Natural killer cell treated with Interleukin-12 subunit alpha and Interleukin-12 subunit beta and Interleukin-15 and Interleukin-18, amount 100 ng/mL, for 72 hours (primary cell): Measurements from ENCODE around the gene COG4. TPM values are rescaled to one million over a fixed set of nuclear protein-coding genes. Genes with fewer than 3 reads are reported as not detected.

ENCODE experiments used
- ATAC-seq, 2 donors: fragments of 150-1000 bp; cut with Tn5 transposase in 1 of 2; sonication (Bioruptor Pico), chemical (Tn5 transposase) in 1 of 2; 2 replicates each; pipeline ENCODE4 v1.10.0; 2021
- DNase-seq: peaks from one replicate; pipeline ENCODE4 v3.0.0; 2022; ENCODE audit warnings: low spot score
- H3K27ac Mint-ChIP-seq, 2 donors: 1 replicate in 1 of 2; 2 replicates in 1 of 2; pipeline ENCODE4 v1.8.0; 2022; ENCODE audit warnings: mixed read lengths in 2 of 2, mild to moderate bottlenecking in 1 of 2, moderate library complexity in 1 of 2
- H3K27me3 Mint-ChIP-seq, 2 donors: 1 replicate in 1 of 2; 2 replicates in 1 of 2; pipeline ENCODE4 v1.8.0; 2022; ENCODE audit warnings: mixed read lengths in 2 of 2
- H3K36me3 Mint-ChIP-seq: one replicate; pipeline ENCODE4 v1.8.0; 2022; ENCODE audit warnings: mixed read lengths
- H3K4me1 Mint-ChIP-seq, 2 donors: 1 replicate in 1 of 2; 2 replicates in 1 of 2; pipeline ENCODE4 v1.8.0; 2022; ENCODE audit warnings: low read depth in 2 of 2, mixed read lengths in 2 of 2, mild to moderate bottlenecking in 1 of 2
- H3K4me3 Mint-ChIP-seq: one replicate; pipeline ENCODE4 v1.8.0; 2022; ENCODE audit warnings: mixed read lengths
- H3K9me3 Mint-ChIP-seq: 2 replicates; pipeline ENCODE4 v1.8.0; 2022; ENCODE audit warnings: mixed read lengths
- total RNA-seq, 2 donors: library from RNA; stranded (reverse); gene quantifications; one replicate each; pipeline ENCODE4 v1.2.3, GENCODE V29; 2022

Gene COG4
- total RNA-seq, 2 donors from 2014 or later = 39.5 to 54.8 TPM

DNA sequence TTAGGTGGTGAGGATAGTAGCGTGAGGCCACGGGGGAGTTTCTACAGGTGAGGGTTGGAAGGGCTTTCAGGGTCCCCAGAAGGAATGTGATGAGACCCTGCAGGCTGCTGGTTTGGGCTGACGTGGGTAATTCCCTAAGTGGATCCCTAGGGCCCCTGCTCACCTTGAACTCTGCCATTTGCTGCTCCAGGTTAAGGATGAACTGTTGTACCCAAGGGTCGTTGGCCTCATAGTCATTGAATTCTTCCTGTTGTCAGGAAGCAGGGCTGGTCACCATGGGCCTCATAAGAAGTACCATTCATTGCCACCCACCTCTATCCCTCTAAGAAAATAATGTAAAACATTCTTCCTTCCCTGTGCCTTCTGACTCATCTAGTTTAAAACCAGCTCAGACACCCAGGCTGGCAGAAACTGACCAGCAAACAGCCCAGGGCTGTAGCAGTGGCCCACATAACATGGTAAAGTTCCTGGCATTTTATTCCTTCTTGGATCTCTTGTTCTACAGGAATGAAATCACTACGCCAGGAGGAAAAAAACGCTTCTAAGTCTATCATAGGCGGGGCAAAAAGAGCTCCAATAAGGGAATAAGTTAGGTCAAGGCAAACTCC is 41.3 kb downstream of the COG4 start:
- ATAC-seq = no peak
- Mint-ChIP-seq H3K4me1 (peaks cover 0 to 3% of the 10 kb centered on the region in 2 donors), H3K36me3 (no peaks in the 10 kb centered on the region), H3K27me3 (no peaks in the 10 kb centered on the region), H3K27ac (peak overlapping the region; percentile 43 to 60), H3K9me3 (no peaks in the 10 kb centered on the region), H3K4me3 (no peak overlapping the region)
- no peak for DNase-seq

DNA sequence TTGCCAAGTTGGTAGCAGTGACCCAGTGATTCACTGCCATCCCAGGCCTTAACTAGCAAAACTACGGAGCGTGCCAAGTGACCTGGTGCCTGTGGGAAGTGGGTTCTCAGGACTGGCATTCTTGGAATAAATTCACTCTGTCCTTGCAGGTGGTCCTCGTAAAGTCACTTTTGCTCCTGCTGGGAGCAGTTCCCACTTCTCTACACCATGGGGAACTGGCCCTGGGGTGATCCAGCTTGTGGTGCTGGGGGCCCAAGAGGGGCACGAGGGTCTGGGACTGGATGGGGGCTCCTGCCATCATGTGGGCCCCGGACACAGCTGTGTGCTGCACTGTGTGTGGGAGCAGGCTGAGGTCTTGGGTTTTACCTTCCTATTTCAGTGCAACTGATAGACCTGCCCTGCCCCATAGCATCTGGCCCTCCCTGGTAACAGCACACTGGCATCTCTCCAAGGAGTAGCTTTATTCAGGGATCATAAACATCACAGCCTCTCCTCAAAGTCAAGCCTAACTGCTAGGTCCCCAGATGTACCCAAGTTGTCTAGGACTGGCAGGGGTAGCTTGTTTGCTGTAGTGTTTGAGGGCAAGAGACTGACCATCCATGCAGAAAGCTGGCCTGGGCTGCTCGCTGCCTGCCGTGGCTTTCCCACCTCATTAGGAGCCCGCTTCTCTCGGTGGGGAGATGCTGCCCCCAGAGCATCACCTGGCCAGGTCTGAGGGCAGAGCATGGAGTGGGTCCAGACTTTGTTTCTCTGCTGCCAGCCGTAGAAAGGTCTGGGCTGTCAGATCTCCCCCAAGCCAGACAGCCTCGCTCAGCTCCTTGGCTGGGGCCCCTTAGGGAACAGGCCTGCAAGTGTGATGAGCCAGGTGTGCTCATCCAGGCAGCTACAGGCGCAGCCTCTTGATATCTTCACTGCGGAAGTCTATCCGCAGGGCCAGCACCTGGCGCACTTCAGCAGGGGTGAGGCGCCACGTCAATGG is 42.9 kb downstream of the COG4 start:
- no peaks in the 10 kb centered on the region for H3K36me3 Mint-ChIP-seq
- ATAC-seq = no peak
- peaks cover 3 to 9% of the 10 kb centered on the region in 2 donors for H3K4me1 Mint-ChIP-seq
- H3K27ac Mint-ChIP-seq = no peak overlapping the region
- no peak for DNase-seq
- no peaks in the 10 kb centered on the region for H3K27me3 Mint-ChIP-seq
- H3K9me3 Mint-ChIP-seq = no peaks in the 10 kb centered on the region
- no peak overlapping the region for H3K4me3 Mint-ChIP-seq

DNA sequence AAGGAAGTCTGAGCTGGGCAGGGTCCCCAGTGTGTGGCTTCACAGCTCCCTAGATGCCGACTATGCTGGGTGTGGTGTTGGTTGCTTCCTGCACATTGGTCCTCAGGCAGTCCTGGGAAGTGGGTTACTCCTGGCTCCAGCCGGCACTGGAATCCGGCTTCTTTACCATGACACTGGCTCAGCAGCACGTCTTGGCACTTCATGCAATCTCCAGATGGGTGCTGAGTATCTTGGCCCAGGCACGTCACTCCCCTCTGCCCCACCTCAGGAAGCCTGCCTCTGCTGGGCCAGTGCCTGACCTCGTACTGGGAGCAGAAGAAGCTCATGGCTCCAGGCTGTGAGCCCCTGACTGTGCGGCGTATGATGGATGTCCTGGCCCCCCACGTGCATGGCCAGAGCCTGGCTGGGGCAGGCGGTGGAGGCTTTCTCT is 44.4 kb downstream of the COG4 start:
- Mint-ChIP-seq H3K27me3 (no peaks in the 10 kb centered on the region), H3K4me1 (peaks cover 3 to 9% of the 10 kb centered on the region in 2 donors), H3K4me3 (no peak overlapping the region), H3K36me3 (no peaks in the 10 kb centered on the region), H3K27ac (peak overlapping the region in 1 of 2 donors; percentile 86), H3K9me3 (no peaks in the 10 kb centered on the region)
- ATAC-seq (no peak), DNase-seq (no peak)

DNA sequence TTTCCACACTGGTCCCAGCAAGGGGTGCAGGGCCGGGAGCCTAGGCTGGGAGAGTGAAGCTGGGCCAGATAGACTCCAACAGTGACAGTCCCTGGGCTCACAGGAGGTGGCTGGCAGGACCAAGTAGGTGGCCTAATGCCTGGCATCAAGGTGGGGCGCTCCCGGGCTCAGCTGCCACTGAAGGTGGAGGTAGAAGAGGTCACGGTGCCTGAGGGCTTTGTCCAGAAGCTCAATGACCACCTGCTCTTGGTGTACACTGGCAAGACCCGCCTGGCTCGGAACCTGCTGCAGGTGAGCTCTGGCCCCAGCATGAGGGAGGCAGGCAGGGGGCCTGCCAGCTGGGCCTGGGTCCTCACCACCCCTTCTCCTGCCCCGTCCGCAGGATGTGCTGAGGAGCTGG is 45.2 kb downstream of the COG4 start:
- no peaks in the 10 kb centered on the region for H3K9me3 Mint-ChIP-seq
- H3K4me1 Mint-ChIP-seq = peaks cover 3 to 9% of the 10 kb centered on the region in 2 donors
- H3K36me3 Mint-ChIP-seq = no peaks in the 10 kb centered on the region
- H3K27ac Mint-ChIP-seq = peak overlapping the region in 1 of 2 donors; percentile 86
- ATAC-seq (no peak), DNase-seq (no peak)
- H3K4me3 Mint-ChIP-seq = no peak overlapping the region
- H3K27me3 Mint-ChIP-seq = no peaks in the 10 kb centered on the region

DNA sequence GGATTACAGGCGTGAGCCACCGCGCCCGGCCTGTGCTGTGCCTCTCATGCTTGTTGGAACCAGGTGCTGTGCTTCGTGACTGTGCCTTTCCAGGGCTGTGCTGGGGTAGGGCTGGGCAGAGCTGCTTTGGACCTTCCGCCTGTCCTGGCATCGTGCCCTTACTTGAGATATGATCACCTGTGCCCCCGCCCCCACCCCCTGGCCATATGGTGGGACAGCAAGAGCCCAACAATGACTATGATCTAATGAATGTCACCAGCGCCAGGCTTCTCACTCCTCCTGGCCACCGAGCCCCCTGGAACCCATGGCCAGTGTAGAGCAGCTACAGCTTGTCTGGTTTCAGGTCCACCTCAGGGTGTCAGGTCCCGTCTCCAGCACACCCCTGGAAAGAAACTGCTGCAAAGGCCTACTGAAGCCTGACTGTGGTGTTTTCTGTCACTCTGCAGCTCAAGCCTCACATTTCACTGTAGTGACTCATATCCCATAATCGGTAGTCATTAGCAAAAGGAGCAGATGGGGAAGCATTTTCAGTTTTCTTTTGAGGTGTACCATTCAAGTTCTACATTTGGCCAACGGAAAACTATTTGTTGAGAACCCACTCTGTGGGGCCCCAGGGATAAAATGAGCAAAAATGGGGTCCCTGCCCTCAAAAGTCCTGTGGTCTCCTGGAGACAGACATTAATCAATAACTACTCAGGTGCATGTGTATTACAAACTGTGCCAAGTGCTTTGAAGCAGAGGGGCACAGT is 46.9 kb downstream of the COG4 start:
- Mint-ChIP-seq H3K27me3 (no peaks in the 10 kb centered on the region), H3K9me3 (no peaks in the 10 kb centered on the region), H3K27ac (peak overlapping the region; percentile 78 to 86), H3K36me3 (no peaks in the 10 kb centered on the region), H3K4me1 (peaks cover 3 to 9% of the 10 kb centered on the region in 2 donors), H3K4me3 (peak overlapping the region; percentile 65)
- DNase-seq = no peak
- peak; percentile 61 to 92 for ATAC-seq

DNA sequence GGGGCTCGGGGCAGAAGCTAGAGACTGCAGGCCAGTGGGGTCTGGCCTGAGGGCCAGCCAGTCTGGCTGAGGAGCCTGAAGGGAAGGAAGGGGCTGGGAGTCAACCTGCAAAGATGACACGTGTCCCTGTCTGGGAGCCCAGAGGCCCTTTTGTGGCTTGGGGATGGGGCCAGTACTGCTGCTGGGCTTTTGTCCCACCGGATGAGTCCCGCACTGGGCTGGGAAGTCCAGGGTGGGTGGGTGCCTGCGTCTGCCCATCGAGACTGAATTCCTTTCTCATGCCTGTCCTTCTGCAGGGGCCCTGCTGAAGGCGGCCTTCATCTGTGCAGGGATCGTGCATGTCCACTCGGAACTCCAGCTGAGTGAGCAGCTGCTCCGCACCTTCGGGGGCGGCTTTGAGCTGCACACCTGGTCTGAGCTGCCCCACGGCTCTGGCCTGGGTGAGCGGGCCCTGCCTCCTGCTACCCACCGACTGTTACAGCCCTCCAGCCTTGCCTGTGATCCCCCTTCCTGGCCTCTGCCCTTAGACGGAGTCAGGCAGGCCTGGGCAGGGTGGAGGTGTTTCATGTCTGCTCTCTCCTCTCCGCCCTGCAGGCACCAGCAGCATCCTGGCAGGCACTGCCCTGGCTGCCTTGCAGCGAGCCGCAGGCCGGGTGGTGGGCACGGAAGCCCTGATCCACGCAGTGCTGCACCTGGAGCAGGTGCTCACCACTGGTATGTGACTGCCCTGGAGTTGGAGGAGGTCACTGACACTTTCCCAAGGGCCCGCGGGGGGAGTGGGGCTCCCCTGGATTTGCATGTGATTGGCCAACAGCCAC is 48.1 kb downstream of the COG4 start:
- DNase-seq = no peak
- H3K27me3 Mint-ChIP-seq = no peaks in the 10 kb centered on the region
- H3K36me3 Mint-ChIP-seq = no peaks in the 10 kb centered on the region
- ATAC-seq = no peak
- no peak overlapping the region for H3K4me3 Mint-ChIP-seq
- H3K9me3 Mint-ChIP-seq = no peaks in the 10 kb centered on the region
- no peak overlapping the region for H3K27ac Mint-ChIP-seq
- H3K4me1 Mint-ChIP-seq = peaks cover 6 to 9% of the 10 kb centered on the region in 2 donors

DNA sequence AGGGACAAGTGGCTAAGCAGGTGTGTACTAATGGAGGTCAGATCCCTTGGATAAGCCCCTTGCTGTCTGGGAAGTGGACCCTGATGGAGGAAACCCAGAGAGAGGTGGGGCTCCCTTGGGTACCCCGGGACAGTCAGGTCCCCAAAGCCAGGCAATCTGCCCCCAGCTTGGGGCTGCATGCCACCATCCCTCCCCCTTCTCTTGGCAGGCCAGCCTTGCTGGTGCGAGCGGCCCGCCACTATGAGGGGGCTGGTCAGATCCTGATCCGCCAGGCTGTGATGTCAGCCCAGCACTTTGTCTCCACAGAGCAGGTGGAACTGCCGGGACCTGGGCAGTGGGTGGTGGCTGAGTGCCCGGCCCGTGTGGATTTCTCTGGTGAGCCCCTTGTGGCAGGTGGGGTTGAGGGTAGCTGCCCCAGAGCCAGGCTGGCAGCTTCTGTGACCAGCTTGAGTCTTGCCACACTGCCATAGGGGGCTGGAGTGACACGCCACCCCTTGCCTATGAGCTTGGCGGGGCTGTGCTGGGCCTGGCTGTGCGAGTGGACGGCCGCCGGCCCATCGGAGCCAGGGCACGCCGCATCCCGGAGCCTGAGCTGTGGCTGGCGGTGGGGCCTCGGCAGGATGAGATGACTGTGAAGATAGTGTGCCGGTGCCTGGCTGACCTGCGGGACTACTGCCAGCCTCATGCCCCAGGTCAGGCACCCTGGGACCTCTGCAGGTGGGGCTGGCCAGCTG is 48.9 kb downstream of the COG4 start:
- no peaks in the 10 kb centered on the region for H3K9me3 Mint-ChIP-seq
- H3K4me1 Mint-ChIP-seq = peaks cover 6 to 9% of the 10 kb centered on the region in 2 donors
- no peak for DNase-seq
- no peaks in the 10 kb centered on the region for H3K27me3 Mint-ChIP-seq
- no peak overlapping the region for H3K4me3 Mint-ChIP-seq
- H3K36me3 Mint-ChIP-seq = no peaks in the 10 kb centered on the region
- ATAC-seq = no peak
- no peak overlapping the region for H3K27ac Mint-ChIP-seq

DNA sequence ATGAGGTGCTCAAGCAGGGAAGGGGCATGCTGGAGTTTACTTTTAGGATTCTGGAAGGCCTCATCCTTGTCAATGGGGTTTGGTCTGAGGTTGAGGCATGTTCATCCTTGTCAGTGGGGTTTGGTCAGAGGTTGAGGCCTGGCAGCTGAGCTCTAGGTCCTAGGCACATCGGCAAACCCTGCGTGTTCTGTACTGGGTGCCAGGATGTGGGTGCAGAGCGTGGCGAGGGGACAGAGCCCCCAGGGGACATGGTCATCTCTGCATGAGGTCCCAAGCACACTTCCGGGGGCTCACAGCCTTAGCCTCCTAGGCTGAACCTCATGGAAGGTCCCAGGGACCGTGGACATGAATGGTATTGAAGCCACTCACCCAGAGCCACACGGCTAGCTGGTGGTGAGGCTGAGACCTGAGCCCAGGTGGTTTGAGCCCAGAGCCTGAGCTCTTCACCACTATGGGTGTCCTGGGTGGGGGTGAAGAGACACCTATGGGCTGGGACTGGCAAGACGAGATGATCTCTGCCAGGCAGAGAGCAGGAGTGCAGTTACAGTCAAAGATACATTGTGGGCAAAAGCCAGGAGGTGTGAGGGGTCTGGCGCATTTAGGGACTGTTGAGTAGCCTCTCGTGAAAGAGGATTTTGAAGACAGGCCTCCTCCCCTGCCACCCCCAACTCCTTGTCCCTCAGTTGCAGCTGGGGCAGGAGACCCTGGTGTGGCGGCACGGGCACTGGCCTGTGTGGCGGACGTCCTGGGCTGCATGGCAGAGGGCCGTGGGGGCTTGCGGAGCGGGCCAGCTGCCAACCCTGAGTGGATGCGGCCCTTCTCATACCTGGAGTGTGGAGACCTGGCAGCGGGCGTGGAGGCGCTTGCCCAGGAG is 49.7 kb downstream of the COG4 start:
- Mint-ChIP-seq H3K9me3 (no peaks in the 10 kb centered on the region), H3K4me1 (peaks cover 3 to 9% of the 10 kb centered on the region in 2 donors), H3K27ac (no peak overlapping the region), H3K27me3 (no peaks in the 10 kb centered on the region), H3K36me3 (no peaks in the 10 kb centered on the region), H3K4me3 (no peak overlapping the region)
- DNase-seq (no peak), ATAC-seq (no peak)

DNA sequence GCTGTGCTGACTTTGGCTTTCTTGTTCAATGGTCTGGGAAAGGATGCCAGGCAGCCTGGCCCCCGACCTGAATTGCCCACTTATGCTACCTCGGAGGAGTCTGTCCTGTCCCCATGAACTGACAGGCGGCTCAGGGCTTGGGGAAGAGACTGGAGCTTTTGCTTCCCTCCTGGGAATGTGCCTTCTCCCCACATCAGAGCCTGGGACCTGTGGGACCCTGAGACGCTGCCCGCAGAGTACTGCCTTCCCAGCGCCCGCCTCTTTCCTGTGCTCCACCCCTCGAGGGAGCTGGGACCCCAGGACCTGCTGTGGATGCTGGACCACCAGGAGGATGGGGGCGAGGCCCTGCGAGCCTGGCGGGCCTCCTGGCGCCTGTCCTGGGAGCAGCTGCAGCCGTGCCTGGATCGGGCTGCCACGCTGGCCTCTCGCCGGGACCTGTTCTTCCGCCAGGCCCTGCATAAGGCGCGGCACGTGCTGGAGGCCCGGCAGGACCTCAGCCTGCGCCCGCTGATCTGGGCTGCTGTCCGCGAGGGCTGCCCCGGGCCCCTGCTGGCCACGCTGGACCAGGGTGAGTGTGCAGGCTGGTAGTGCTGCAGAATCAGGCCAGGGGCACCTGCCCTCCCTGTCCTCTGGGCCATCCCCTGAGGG is 50.4 kb downstream of the COG4 start:
- Mint-ChIP-seq H3K36me3 (no peaks in the 10 kb centered on the region), H3K27ac (no peak overlapping the region), H3K9me3 (no peaks in the 10 kb centered on the region), H3K4me3 (no peak overlapping the region), H3K4me1 (peaks cover 3 to 9% of the 10 kb centered on the region in 2 donors), H3K27me3 (no peaks in the 10 kb centered on the region)
- DNase-seq (no peak), ATAC-seq (no peak)

DNA sequence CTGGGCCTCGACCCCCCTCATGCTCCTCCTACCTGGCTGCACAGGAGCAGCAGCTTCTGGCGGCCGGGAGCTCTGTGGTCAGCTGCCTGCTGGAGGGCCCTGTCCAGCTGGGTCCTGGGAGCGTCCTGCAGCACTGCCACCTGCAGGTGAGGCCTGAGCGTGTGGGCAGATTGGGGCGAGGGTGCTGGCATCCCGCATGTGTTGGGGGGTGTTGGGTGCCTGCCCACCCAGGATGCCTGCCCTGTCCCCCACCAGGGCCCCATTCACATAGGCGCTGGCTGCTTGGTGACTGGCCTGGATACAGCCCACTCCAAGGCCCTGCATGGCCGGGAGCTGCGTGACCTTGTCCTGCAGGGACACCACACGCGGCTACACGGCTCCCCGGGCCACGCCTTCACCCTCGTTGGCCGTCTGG is 52.4 kb downstream of the COG4 start:
- Mint-ChIP-seq H3K9me3 (no peaks in the 10 kb centered on the region), H3K4me1 (peaks cover 0 to 3% of the 10 kb centered on the region in 2 donors), H3K27me3 (no peaks in the 10 kb centered on the region), H3K36me3 (no peaks in the 10 kb centered on the region), H3K4me3 (no peak overlapping the region), H3K27ac (peak overlapping the region in 1 of 2 donors; percentile 61)
- DNase-seq = no peak
- ATAC-seq = peak in 1 of 2 donors; percentile 7

DNA sequence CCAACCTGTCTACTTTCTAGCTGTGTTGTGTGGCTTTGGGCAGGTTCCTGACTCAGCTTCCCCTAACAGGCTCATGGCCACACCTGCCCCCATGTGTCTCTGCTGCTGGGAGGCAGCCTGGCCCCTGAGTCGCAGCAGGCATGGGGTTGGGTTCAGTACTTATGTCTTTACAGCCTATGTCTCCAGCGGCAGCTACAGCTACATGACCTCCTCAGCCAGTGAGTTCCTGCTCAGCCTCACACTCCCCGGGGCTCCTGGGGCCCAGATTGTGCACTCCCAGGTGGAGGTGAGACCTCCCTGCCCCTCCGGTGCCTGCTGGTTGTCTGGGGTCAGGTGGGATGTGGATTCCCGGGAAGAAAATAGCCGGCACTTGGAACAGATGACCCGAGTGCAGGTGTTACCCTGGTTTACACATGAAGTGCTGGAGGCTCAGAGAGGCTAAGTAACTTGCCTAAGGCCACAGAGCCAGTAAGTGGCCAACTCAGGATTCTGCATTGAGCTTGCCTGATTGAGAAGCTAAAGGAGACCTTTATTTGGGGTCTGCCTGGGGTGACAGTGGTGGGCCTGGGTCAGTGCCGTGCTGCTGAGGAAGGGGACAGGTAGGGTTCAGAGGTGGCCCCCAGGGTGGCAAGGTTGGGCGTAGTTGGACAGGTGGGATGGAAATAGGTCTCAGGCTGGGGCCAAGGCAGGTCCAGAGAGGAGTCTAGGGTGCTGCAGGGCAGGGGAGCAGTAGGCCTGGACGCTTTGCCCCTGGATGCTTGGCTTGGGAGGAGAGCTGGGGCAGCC is 53.0 kb downstream of the COG4 start:
- Mint-ChIP-seq H3K27me3 (no peaks in the 10 kb centered on the region), H3K36me3 (no peaks in the 10 kb centered on the region), H3K9me3 (no peaks in the 10 kb centered on the region), H3K4me1 (peaks cover 0 to 3% of the 10 kb centered on the region in 2 donors), H3K27ac (peak overlapping the region in 1 of 2 donors; percentile 61), H3K4me3 (no peak overlapping the region)
- ATAC-seq (no peak), DNase-seq (no peak)
